Measurements from ENCODE around the gene SEMA4C.

The SEMA4C gene

DNA sequence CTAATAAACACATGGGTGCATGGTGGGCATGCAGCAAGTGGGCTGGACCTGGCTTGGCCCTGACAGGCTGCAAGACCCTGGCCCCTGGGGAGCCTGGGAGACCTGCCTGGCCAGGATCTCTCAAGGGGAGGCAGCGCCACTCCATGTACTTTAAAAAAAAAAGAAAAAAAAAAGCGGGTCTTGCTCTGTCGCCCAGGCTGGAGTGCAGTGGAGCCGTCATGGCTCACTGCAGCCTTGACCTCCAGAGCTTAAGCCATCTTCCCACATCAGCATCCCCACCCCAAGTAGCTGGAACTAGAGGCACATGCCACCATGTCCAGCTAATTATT is 29.5 kb upstream of the SEMA4C start:
- H3K27ac ChIP-seq: no peak overlapping the region
- no peak overlapping the region for H3K4me3 ChIP-seq
- H3K9me3 ChIP-seq (ENCODE audit: low read depth, low read length): no peaks in the 10 kb centered on the region
- no peak for DNase-seq (ENCODE audit: low read depth, low spot score)
- TF ChIP-seq EZH2 (IDR thresholded peaks at IDR 0.05) (no peak), POLR2AphosphoS5 (IDR thresholded peaks at IDR 0.05; ENCODE audit: borderline replicate concordance, low read depth, low read length) (no peak), FOXP2 (optimal IDR thresholded peaks at IDR 0.05; ENCODE audit: control extremely low read depth, extremely low read length, insufficient read depth) (no peak)
- H3K36me3 ChIP-seq (ENCODE audit: insufficient read depth, low read length): no peaks in the 10 kb centered on the region
- H3K9ac ChIP-seq (ENCODE audit: insufficient read length): no peak overlapping the region

DNA sequence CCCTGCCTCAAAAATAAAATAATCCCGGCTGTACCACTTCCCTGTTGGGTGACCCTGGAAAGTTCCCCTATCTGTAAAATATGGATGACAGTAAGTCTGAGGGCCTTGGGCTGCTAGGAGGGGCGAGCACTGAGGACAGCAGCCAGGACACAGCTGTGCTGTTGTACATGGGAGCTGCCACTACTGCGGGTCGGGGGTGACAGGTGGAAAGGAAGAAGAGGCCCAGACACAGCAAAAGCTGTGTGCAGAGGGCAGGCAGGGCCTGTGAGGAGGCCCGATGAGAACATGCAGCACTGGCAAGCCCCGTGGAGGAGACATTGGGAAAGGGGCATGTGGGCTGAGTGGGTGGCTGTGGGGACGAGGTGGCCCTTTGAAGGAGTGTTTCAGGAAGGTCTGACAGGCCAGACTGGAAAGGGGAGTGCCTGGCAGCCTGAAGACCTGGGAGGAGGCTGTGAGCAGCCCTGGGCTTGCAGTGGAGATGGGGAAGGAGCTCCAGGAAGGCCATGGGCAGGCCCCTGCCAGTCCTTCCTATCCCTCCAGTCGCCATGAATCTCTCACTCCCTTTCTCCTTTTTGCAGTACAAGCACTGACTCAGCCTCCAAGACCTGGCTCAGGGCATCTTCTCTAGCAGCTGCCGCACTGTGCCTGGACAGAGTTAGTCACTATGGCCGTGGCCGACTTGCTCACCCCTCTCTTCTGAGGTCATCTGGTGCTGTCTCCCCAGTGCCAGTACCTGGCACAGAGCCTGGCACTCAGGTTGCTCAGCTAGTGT is 28.9 kb upstream of the SEMA4C start:
- Histone ChIP-seq H3K9me3 (ENCODE audit: low read depth, low read length) (no peaks in the 10 kb centered on the region), H3K4me3 (no peak overlapping the region), H3K27ac (no peak overlapping the region), H3K9ac (ENCODE audit: insufficient read length) (no peak overlapping the region), H3K36me3 (ENCODE audit: insufficient read depth, low read length) (no peaks in the 10 kb centered on the region)
- no peak for DNase-seq (ENCODE audit: low read depth, low spot score)
- no peak for TF ChIP-seq FOXP2 (optimal IDR thresholded peaks at IDR 0.05; ENCODE audit: control extremely low read depth, extremely low read length, insufficient read depth)
- TF ChIP-seq EZH2 (IDR thresholded peaks at IDR 0.05): no peak
- TF ChIP-seq POLR2AphosphoS5 (IDR thresholded peaks at IDR 0.05; ENCODE audit: borderline replicate concordance, low read depth, low read length): no peak

DNA sequence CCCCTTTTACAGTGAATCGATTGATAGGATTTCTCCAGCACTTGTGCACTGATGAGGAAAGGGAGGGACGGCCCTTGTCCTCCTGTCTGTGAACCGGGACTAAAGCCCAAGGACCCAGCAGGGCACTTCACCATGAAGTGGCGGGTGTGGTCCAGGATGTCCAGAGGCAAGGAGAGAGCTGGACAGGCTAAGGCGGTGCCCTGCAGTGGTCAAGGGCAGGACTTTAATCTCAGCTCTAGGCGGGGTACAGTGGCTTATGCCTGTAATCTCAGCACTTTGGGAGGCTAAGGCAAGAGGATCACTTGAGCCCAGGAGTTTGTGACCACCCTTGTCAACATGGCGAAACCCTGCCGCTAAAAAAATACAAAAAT is 28.2 kb upstream of the SEMA4C start:
- H3K27ac ChIP-seq: no peak overlapping the region

DNA sequence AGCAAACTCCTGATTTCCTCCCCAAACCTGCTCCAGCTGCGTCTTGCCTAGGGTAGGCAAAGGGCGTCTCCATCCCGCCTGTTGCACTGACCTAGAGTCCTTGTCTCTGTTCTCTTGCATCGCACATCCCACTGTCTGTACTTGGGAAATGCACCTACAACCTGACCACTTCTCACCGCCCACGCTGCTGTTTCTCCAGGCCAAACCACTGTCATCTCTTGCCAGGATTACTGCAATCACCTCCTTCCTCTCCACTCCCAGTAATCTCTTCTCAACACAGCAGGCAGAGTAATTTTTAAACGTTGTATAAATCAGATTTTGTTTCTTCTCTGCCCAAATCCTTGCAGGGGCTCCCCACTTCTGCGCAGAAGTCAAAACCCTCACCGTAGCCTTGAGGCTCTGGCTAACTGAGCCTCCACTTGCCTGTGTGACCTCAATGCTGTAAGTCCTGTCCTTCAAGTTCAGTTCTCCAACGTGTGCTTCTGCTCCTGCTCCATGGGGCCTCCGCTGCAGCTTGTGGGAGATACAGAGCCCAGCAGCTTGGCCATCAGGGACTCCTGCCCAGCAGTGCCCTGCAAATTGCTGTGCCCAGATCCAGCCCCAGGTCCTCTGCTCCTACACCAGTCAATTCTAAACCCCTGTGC is 27.7 kb upstream of the SEMA4C start:
- no peak overlapping the region for H3K4me3 ChIP-seq
- H3K9ac ChIP-seq (ENCODE audit: insufficient read length): no peak overlapping the region
- TF ChIP-seq FOXP2 (optimal IDR thresholded peaks at IDR 0.05; ENCODE audit: control extremely low read depth, extremely low read length, insufficient read depth) (no peak), EZH2 (IDR thresholded peaks at IDR 0.05) (no peak), POLR2AphosphoS5 (IDR thresholded peaks at IDR 0.05; ENCODE audit: borderline replicate concordance, low read depth, low read length) (no peak)
- no peak overlapping the region for H3K27ac ChIP-seq
- no peaks in the 10 kb centered on the region for H3K9me3 ChIP-seq (ENCODE audit: low read depth, low read length)
- DNase-seq (ENCODE audit: low read depth, low spot score): no peak
- H3K36me3 ChIP-seq (ENCODE audit: insufficient read depth, low read length): no peaks in the 10 kb centered on the region

More for the DNA sequence above, 28.2 kb upstream of the SEMA4C start:
- TF ChIP-seq FOXP2 (optimal IDR thresholded peaks at IDR 0.05; ENCODE audit: control extremely low read depth, extremely low read length, insufficient read depth) (no peak), EZH2 (IDR thresholded peaks at IDR 0.05) (no peak), POLR2AphosphoS5 (IDR thresholded peaks at IDR 0.05; ENCODE audit: borderline replicate concordance, low read depth, low read length) (no peak)
- no peak overlapping the region for H3K4me3 ChIP-seq
- H3K36me3 ChIP-seq (ENCODE audit: insufficient read depth, low read length): no peaks in the 10 kb centered on the region
- DNase-seq (ENCODE audit: low read depth, low spot score): no peak
- no peak overlapping the region for H3K9ac ChIP-seq (ENCODE audit: insufficient read length)
- H3K9me3 ChIP-seq (ENCODE audit: low read depth, low read length): no peaks in the 10 kb centered on the region

DNA sequence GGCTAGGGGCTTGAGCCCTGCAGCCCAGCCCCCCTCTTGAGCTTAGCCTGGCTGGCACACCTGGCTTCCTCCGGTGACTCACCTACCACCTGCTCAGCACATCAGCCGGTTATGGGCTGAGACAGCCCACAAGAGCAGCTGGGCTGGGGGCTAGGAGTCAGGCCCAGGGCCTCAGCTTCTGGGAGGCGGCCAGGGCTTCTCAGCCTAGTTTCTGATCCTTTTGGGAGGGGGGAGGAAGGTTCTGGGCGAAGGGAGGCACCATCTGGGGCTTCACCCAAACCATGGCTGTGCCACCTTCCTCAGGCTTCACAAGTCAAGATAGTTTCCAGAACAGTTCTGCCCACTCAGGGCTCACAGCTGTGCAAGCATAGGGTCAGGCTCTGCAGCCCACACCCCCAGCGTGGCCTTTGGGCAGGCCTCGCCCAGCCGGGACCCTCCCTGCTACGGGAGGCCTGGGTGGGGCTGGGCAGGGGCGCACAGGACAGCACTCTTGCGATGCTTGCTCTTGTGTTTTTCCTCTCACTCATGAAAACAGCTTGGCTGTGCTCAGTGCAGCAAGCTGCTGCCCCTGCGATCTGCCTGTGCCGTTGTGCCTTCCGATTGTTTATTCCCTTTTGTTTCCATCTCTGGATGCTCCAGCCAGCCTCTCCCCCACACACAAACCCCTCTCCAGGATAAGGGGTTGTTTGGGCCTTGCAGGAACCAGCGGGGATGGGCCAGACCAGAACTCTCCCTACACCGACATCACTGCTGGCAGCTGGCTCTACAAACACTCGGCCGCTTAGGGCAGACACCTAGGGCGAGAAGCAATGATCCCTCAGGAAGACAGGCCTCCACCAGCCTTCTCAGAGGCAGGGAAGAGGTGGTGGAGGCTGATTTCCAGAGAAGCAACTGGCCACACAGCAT is 26.1 kb upstream of the SEMA4C start:
- DNase-seq (ENCODE audit: low read depth, low spot score): no peak
- TF ChIP-seq POLR2AphosphoS5 (IDR thresholded peaks at IDR 0.05; ENCODE audit: borderline replicate concordance, low read depth, low read length): no peak
- no peak for TF ChIP-seq FOXP2 (optimal IDR thresholded peaks at IDR 0.05; ENCODE audit: control extremely low read depth, extremely low read length, insufficient read depth)
- TF ChIP-seq EZH2 (IDR thresholded peaks at IDR 0.05): no peak
- Histone ChIP-seq H3K9ac (ENCODE audit: insufficient read length) (no peak overlapping the region), H3K27ac (no peak overlapping the region), H3K4me3 (no peak overlapping the region), H3K36me3 (ENCODE audit: insufficient read depth, low read length) (no peaks in the 10 kb centered on the region), H3K9me3 (ENCODE audit: low read depth, low read length) (no peaks in the 10 kb centered on the region)

DNA sequence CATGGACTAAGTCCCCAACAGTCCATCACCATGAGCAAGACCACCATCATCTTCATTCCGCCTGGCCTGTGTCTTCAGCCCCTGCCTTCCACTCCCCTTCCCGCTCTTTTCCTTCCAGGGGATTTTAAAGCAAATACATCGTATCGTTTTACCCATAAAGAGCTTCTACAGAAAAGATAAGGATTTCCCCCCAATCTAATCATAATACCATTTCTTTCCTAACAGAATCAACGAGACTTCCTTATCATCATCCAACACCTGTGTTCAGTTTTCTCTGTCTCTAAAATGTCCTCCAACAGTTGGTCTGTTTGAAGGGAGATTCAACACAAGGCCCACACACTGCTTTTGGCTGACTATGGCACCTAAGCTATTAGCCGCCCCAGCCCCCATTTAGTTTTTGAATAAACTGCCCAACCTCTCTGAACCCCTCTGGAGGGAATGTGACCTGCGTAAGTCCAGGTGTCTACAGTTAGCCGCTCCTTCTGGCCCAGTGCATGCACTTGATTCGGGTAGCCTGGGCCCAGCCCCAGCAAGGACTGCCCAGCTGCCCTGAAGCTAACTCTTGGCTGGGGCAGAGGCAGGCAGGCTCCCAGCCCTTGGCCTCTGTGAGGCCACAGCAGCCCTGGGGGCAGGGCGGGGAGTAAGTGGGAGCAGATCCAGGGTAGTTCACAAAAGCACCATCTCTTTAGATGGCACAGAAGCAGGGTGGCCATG is 25.3 kb upstream of the SEMA4C start:
- Histone ChIP-seq H3K9me3 (ENCODE audit: low read depth, low read length) (no peaks in the 10 kb centered on the region), H3K9ac (ENCODE audit: insufficient read length) (no peak overlapping the region), H3K4me3 (no peak overlapping the region), H3K27ac (no peak overlapping the region), H3K36me3 (ENCODE audit: insufficient read depth, low read length) (no peaks in the 10 kb centered on the region)
- TF ChIP-seq EZH2 (IDR thresholded peaks at IDR 0.05) (no peak), FOXP2 (optimal IDR thresholded peaks at IDR 0.05; ENCODE audit: control extremely low read depth, extremely low read length, insufficient read depth) (no peak)
- DNase-seq (ENCODE audit: low read depth, low spot score): no peak

DNA sequence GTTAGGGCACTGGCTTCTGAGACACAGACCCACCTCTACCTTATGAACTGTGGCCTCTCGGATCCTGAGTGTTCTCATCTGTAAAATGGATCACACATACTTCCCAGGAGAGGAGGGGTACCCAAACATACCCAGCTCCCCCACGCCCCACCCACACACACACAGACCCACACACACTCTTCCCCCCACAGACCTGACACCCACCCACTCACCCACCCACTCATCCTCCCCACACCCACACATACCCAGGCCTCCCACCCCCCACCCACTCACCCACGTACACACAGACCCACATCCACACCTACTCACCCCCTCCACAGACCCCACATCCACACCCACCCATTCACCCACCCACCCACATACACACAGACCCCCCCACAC is 24.3 kb upstream of the SEMA4C start:
- DNase-seq (ENCODE audit: low read depth, low spot score): no peak
- no peak overlapping the region for H3K4me3 ChIP-seq
- H3K36me3 ChIP-seq (ENCODE audit: insufficient read depth, low read length): no peaks in the 10 kb centered on the region
- no peak for TF ChIP-seq POLR2AphosphoS5 (IDR thresholded peaks at IDR 0.05; ENCODE audit: borderline replicate concordance, low read depth, low read length)
- H3K9ac ChIP-seq (ENCODE audit: insufficient read length): no peak overlapping the region
- no peak overlapping the region for H3K27ac ChIP-seq
- H3K9me3 ChIP-seq (ENCODE audit: low read depth, low read length): no peaks in the 10 kb centered on the region

Measured in SK-N-MC (cell line).